Transverse colon (tissue), 4 donors: Measurements from ENCODE around the gene SFTPB. TPM values are rescaled to one million over a fixed set of nuclear protein-coding genes. Genes with fewer than 3 reads are reported as not detected.

Experiments used
- DNase-seq: peaks from one replicate; pipeline ENCODE4 v3.0.0-alpha.2; 2019
- H3K27ac ChIP-seq, 4 donors: fragments of 200-600 bp; sonication (generic); 2 replicates each; pipeline ENCODE4 v1.5.1; 2016 to 2018; ENCODE audit warnings: inconsistent platforms in 4 of 4
- H3K27me3 ChIP-seq: fragments of 200-600 bp; sonication (generic); 2 replicates; pipeline ENCODE4 v1.5.1; 2017; ENCODE audit warnings: inconsistent platforms
- H3K36me3 ChIP-seq, 4 donors: fragments of 200-600 bp; sonication (generic); 2 replicates each; pipeline ENCODE4 v1.5.1; 2017 to 2019; ENCODE audit warnings: inconsistent platforms in 4 of 4
- H3K4me1 ChIP-seq, 4 donors: fragments of 200-600 bp; sonication (generic); 2 replicates each; pipeline ENCODE4 v1.5.1; 2017 to 2020; ENCODE audit warnings: inconsistent platforms in 4 of 4
- H3K4me3 ChIP-seq, 4 donors: fragments of 200-600 bp; sonication (generic); 1 replicate in 1 of 4; 2 replicates in 3 of 4; pipeline versions ENCODE4 v1.5.1 to v1.6.1; 2017 to 2019; ENCODE audit warnings: inconsistent platforms in 4 of 4
- H3K9me3 ChIP-seq, 2 donors: fragments of 200-600 bp; sonication (generic); 2 replicates each; pipeline ENCODE4 v1.5.1; 2017 to 2019; ENCODE audit warnings: inconsistent platforms in 2 of 2
- CTCF ChIP-seq, 5 experiments: fragments of 200-600 bp in 3 of 5; fragments of 450-650 bp in 2 of 5; sonication (generic) in 3 of 5; IDR thresholded peaks; 1 replicate in 2 of 5; 2 replicates in 3 of 5; pipeline ENCODE4 v1.5.1; 2016 to 2017; ENCODE audit warnings: antibody characterized with exemption in 5 of 5, inconsistent platforms in 3 of 5, mild to moderate bottlenecking in 2 of 5, moderate library complexity in 1 of 5
- EP300 ChIP-seq: sonication (generic); formaldehyde crosslinking; IDR thresholded peaks from one replicate; pipeline ENCODE4 v1.6.1; 2017; ENCODE audit warnings: antibody characterized with exemption, low read depth
- POLR2A ChIP-seq: fragments of 450-650 bp; IDR thresholded peaks from one replicate; pipeline ENCODE4 v1.6.1; 2016; ENCODE audit warnings: antibody characterized with exemption, mild to moderate bottlenecking, moderate library complexity
- POLR2AphosphoS5 ChIP-seq, 3 donors: sonication (generic); formaldehyde crosslinking; IDR thresholded peaks; one replicate each; pipeline ENCODE4 v1.6.1; 2016; ENCODE audit warnings: antibody characterized with exemption in 3 of 3
- WGBS, 2 donors: methylation state at CpG; one replicate each; pipeline ENCODE4 v1.1.5; 2018; ENCODE audit warnings: low coverage in 1 of 2; 5-methylcytosine and 5-hydroxymethylcytosine counted together
- in situ Hi-C, 4 donors: fragments of 200-750 bp; cut with MboI; loops; one replicate each; pipeline versions ENCODE4 v1.15.0 to v1.15.1; 2017; ENCODE audit warnings: low sequenced_read_pairs in 3 of 4, low pct_ligation_motif_present in 1 of 4, low pct_unique_long_range_greater_than_20kb in 1 of 4
- intact Hi-C: fragments of 100-400 bp; cut with DNase I; formaldehyde crosslinking; loops from one replicate; pipeline ENCODE4 v1.15.1; 2023; ENCODE audit warnings: low total_unique reads
- total RNA-seq, 4 donors: library from RNA; depleted of rRNA; stranded (reverse); fragments of >200 nt; gene quantifications; one replicate each; pipeline ENCODE4 v1.1.0, GENCODE V29; 2016

The SFTPB gene
- total RNA-seq, 4 donors from 2014 or later: not detected

DNA sequence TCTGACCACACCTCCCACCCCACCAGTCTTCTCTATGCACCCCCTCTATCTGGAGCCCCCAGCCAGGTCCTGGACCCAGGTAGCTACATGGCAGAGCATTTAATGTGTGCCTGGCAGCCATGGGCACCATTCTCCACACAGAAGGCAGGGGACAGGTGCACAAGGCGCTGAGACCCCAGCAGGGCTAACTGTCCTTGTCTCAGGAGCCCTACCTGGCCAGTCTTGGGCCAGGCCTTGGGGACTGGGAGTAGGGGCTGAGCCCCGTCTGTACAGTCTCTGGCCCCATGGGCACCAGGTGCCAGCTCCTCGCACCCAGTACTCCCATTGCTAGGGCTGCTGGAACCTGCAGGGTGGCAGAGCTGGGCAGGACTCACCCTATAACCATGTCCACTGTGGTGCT is 29.1 kb upstream of the SFTPB start:
- no peak for TF ChIP-seq CTCF (IDR thresholded peaks at IDR 0.05)
- TF ChIP-seq EP300: no peak
- TF ChIP-seq POLR2A: no peak
- no peak for TF ChIP-seq POLR2AphosphoS5 (IDR thresholded peaks at IDR 0.05)
- no peak for DNase-seq
- H3K27ac ChIP-seq: no peak overlapping the region
- intact Hi-C loops: no loop called here
- no peak overlapping the region for H3K4me3 ChIP-seq
- no peaks in the 10 kb centered on the region for H3K36me3 ChIP-seq
- 93% methylated on average over 3 of the region's 3 CpGs; no CpG with 5 or more reads in 1 of the 2 donors for WGBS, 2 donors
- H3K4me1 ChIP-seq: no peaks in the 10 kb centered on the region
- no peaks in the 10 kb centered on the region for H3K27me3 ChIP-seq
- in situ Hi-C loops: no loop called here
- H3K9me3 ChIP-seq: no peaks in the 10 kb centered on the region

- Histone ChIP-seq H3K27ac (no peak overlapping the region), H3K4me3 (no peak overlapping the region), H3K36me3 (no peaks in the 10 kb centered on the region), H3K4me1 (no peaks in the 10 kb centered on the region), H3K27me3 (no peaks in the 10 kb centered on the region), H3K9me3 (no peaks in the 10 kb centered on the region)
- no peak for TF ChIP-seq POLR2AphosphoS5 (IDR thresholded peaks at IDR 0.05)
- no peak for TF ChIP-seq POLR2A
- TF ChIP-seq CTCF (IDR thresholded peaks at IDR 0.05): no peak
- TF ChIP-seq EP300: no peak
- in situ Hi-C loops: no loop called here
- 86% methylated on average over 12 of the region's 12 CpGs; no CpG with 5 or more reads in 1 of the 2 donors for WGBS, 2 donors
- intact Hi-C loops: no loop called here
- DNase-seq: no peak
Measured at GRCh38 chr2:85695691-85696668, 28.0 kb upstream of the SFTPB start.

- intact Hi-C loops (no loop called here), in situ Hi-C loops (no loop called here)
- 80 to 87% methylated on average over 1 to 10 of the region's 11 CpGs for WGBS, 2 donors
- Histone ChIP-seq H3K4me3 (no peak overlapping the region), H3K36me3 (no peaks in the 10 kb centered on the region), H3K27ac (no peak overlapping the region), H3K4me1 (no peaks in the 10 kb centered on the region), H3K9me3 (no peaks in the 10 kb centered on the region), H3K27me3 (no peaks in the 10 kb centered on the region)
- TF ChIP-seq POLR2A: no peak
- TF ChIP-seq EP300: no peak
- no peak for TF ChIP-seq CTCF (IDR thresholded peaks at IDR 0.05)
- TF ChIP-seq POLR2AphosphoS5 (IDR thresholded peaks at IDR 0.05): no peak
- DNase-seq: no peak
Measured at GRCh38 chr2:85695121-85695520, 27.1 kb upstream of the SFTPB start.

DNA sequence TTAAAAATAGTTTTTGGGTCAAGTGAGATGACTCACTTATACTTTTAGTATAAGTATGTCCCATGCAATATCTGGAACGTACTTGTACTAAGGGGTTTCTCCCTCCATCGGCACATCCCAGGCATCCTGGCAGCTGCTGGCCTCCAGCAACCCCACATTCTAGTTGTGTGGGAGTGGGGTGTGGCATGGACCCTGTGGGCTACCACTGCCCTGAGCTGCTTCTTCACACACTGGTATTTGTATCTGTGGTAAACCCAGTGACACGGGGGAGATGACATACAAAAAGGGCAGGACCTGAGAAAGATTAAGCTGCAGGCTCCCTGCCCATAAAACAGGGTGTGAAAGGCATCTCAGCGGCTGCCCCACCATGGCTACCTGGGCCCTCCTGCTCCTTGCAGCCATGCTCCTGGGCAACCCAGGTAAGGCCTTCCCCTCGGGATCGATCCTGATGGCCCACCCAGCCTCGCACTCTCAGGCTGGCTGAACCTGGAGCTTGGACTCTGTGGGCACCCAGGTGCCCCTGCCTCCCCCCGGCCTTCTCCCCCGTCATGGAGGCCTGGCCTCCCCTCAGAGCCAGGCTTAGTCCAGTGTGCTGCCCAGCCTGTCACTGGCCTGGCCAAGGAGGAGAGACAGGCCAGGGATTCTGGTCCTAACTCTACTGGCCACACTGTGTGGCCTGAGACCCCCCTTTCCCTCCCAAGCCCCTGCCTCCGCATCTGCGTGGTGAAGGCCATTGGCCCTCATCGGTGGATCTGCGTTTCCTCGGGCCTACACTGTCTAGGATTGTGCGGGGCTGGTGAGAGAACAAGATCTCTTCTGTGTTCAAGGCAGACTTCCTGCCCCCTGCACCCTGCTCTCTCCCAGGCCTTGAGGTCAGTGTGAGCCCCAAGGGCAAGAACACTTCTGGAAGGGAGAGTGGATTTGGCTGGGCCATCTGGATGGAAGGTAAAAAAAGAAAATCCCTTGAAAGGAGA is 26.3 kb upstream of the SFTPB start, which contains the start of gene GNLY:
GNLY (plus strand) TSS at position 307 of the 974 bp plus-strand sequence; CDS start at position 368, 61 bp downstream.
- no peaks in the 10 kb centered on the region for H3K27me3 ChIP-seq
- TF ChIP-seq EP300 (no peak), POLR2A (no peak), CTCF (IDR thresholded peaks at IDR 0.05) (no peak), POLR2AphosphoS5 (IDR thresholded peaks at IDR 0.05) (no peak)
- H3K4me1 ChIP-seq: no peaks in the 10 kb centered on the region
- 87% methylated on average over 11 of the region's 15 CpGs; no CpG with 5 or more reads in 1 of the 2 donors for WGBS, 2 donors
- no peaks in the 10 kb centered on the region for H3K9me3 ChIP-seq
- no peak within 1 kb of the TSS for H3K27ac ChIP-seq
- no peak for DNase-seq
- intact Hi-C loops (no loop called here), in situ Hi-C loops (no loop called here)
- no peaks in the 10 kb centered on the region for H3K36me3 ChIP-seq
- no peak within 1 kb of the TSS for H3K4me3 ChIP-seq
